OCI-LY1 (cell line): ENCODE measurements around the gene ANO8.

Source experiments
- CTCF ChIP-seq: fragments of 200-600 bp; sonication (generic), shearing (Covaris generic); IDR thresholded peaks from 2 replicates; pipeline ENCODE4 v1.5.1; 2017; ENCODE audit warnings: mild to moderate bottlenecking, antibody characterized with exemption, low read length, moderate library complexity, mixed read lengths
- EZH2 ChIP-seq: fragments of 200-600 bp; sonication (generic), shearing (Covaris generic); IDR thresholded peaks from 2 replicates; pipeline ENCODE4 v1.8.0; 2017; ENCODE audit warnings: borderline replicate concordance, mixed run types, mild to moderate bottlenecking, antibody characterized with exemption, low read length, moderate library complexity, mixed read lengths

- TF ChIP-seq CTCF (no peak), EZH2 (no peak)
Observed at GRCh38 chr19:17283504-17283996, 51.1 kb downstream of the ANO8 start.
